H9 (cell line): Measurements from ENCODE around the gene VENTX. TPM values are rescaled to one million over a fixed set of nuclear protein-coding genes. Genes with fewer than 3 reads are reported as not detected.

Experiments used
- DNase-seq: peaks from one replicate; pipeline ENCODE4 v3.0.0-alpha.2; 2017
- H2AFZ ChIP-seq: one replicate; pipeline ENCODE4 v1.6.1; 2013; ENCODE audit warnings: mild to moderate bottlenecking, low read length, control low read depth, moderate library complexity
- H2AK5ac ChIP-seq: 2 replicates; pipeline ENCODE4 v1.6.1; 2013; ENCODE audit warnings: low read length, control low read depth, mixed read lengths; ENCODE audit not compliant: insufficient read length
- H2BK120ac ChIP-seq: one replicate; pipeline ENCODE4 v1.6.1; 2013; ENCODE audit warnings: low read depth, mild to moderate bottlenecking, low read length, control low read depth, inconsistent platforms; ENCODE audit not compliant: poor library complexity, severe bottlenecking
- H2BK12ac ChIP-seq: 2 replicates; pipeline ENCODE4 v1.6.1; 2013; ENCODE audit warnings: low read length, control low read depth, mixed read lengths, low read depth; ENCODE audit not compliant: insufficient read length
- H2BK15ac ChIP-seq: 2 replicates; pipeline ENCODE4 v1.6.1; 2013; ENCODE audit warnings: low read depth, low read length, control low read depth
- H2BK20ac ChIP-seq: one replicate; pipeline ENCODE4 v1.6.1; 2013; ENCODE audit warnings: low read depth, mild to moderate bottlenecking, low read length, control low read depth, inconsistent platforms; ENCODE audit not compliant: poor library complexity, severe bottlenecking
- H2BK5ac ChIP-seq: 2 replicates; pipeline ENCODE4 v1.6.1; 2013; ENCODE audit warnings: low read length, control low read depth, mixed read lengths; ENCODE audit not compliant: insufficient read length
- H3K14ac ChIP-seq: 2 replicates; pipeline ENCODE4 v1.6.1; 2013; ENCODE audit warnings: low read length, control low read depth; ENCODE audit not compliant: insufficient read depth
- H3K18ac ChIP-seq: 2 replicates; pipeline ENCODE4 v1.6.1; 2013; ENCODE audit warnings: low read depth, mild to moderate bottlenecking, mixed read lengths, low read length, control low read depth; ENCODE audit not compliant: insufficient read length
- H3K23ac ChIP-seq: 2 replicates; pipeline ENCODE4 v1.6.1; 2013; ENCODE audit warnings: low read length, control low read depth, mixed read lengths, low read depth; ENCODE audit not compliant: insufficient read length
- H3K23me2 ChIP-seq: 2 replicates; pipeline ENCODE4 v1.6.1; 2013; ENCODE audit warnings: low read depth, mild to moderate bottlenecking, mixed read lengths, low read length, control low read depth; ENCODE audit not compliant: insufficient read length, poor library complexity, severe bottlenecking
- H3K27ac ChIP-seq: 2 replicates; pipeline ENCODE4 v1.5.1; 2013; ENCODE audit warnings: low read length, control low read depth, mixed read lengths, low read depth; ENCODE audit not compliant: insufficient read length
- H3K27me3 ChIP-seq: 2 replicates; pipeline ENCODE4 v1.6.1; 2013; ENCODE audit warnings: low read length, control low read depth, inconsistent platforms; ENCODE audit not compliant: insufficient read depth
- H3K4ac ChIP-seq: 2 replicates; pipeline ENCODE4 v1.6.1; 2013; ENCODE audit warnings: low read depth, mild to moderate bottlenecking, control low read depth, inconsistent platforms, low read length, moderate library complexity
- H3K4me1 ChIP-seq: 2 replicates; pipeline ENCODE4 v1.6.1; 2013; ENCODE audit warnings: low read length, control low read depth, inconsistent platforms; ENCODE audit not compliant: insufficient read depth
- H3K4me2 ChIP-seq: 2 replicates; pipeline ENCODE4 v1.6.1; 2013; ENCODE audit warnings: low read length, control low read depth, mixed read lengths; ENCODE audit not compliant: insufficient read length, insufficient read depth
- H3K56ac ChIP-seq: 2 replicates; pipeline ENCODE4 v1.6.1; 2013; ENCODE audit warnings: low read depth, mild to moderate bottlenecking, mixed read lengths, low read length, control low read depth; ENCODE audit not compliant: insufficient read length
- H3K79me1 ChIP-seq: 2 replicates; pipeline ENCODE4 v1.6.1; 2013; ENCODE audit warnings: low read depth, mild to moderate bottlenecking, moderate library complexity, low read length, control low read depth, inconsistent platforms; ENCODE audit not compliant: insufficient read depth, poor library complexity, severe bottlenecking
- H3K79me2 ChIP-seq: 2 replicates; pipeline ENCODE4 v1.6.1; 2013; ENCODE audit warnings: low read length, control low read depth, inconsistent platforms; ENCODE audit not compliant: insufficient read depth
- H3K9ac ChIP-seq: 2 replicates; pipeline ENCODE4 v1.6.1; 2013; ENCODE audit warnings: low read length, control low read depth, mixed read lengths; ENCODE audit not compliant: insufficient read length; ENCODE audit errors: extremely low read depth
- H3K9me3 ChIP-seq: one replicate; pipeline ENCODE4 v1.6.1; 2013; ENCODE audit warnings: low read depth, low read length, inconsistent platforms; ENCODE audit not compliant: control insufficient read depth
- H3T11ph ChIP-seq: one replicate; pipeline ENCODE4 v1.6.1; 2013; ENCODE audit warnings: mild to moderate bottlenecking, low read length, control low read depth, inconsistent platforms
- H4K20me1 ChIP-seq: one replicate; pipeline ENCODE4 v1.6.1; 2013; ENCODE audit not compliant: control insufficient read depth, insufficient read length, insufficient read depth
- H4K5ac ChIP-seq: 2 replicates; pipeline ENCODE4 v1.6.1; 2013; ENCODE audit warnings: low read depth, mild to moderate bottlenecking, mixed read lengths, low read length, control low read depth; ENCODE audit not compliant: insufficient read length
- H4K8ac ChIP-seq: replicated peaks from 2 replicates; pipeline ENCODE4 v1.6.1; 2013; ENCODE audit warnings: low read length, control low read depth, mixed read lengths, low read depth; ENCODE audit not compliant: insufficient read length
- H4K91ac ChIP-seq: 2 replicates; pipeline ENCODE4 v1.6.1; 2013; ENCODE audit warnings: low read depth, mild to moderate bottlenecking, moderate library complexity, mixed read lengths, low read length, control low read depth; ENCODE audit not compliant: insufficient read length
- H3K27ac Mint-ChIP-seq, 3 experiments: 2 replicates in 2 of 3; 3 replicates in 1 of 3; pipeline ENCODE4 v1.8.0; 2020 to 2021; ENCODE audit warnings: mixed read lengths in 3 of 3, mild to moderate bottlenecking in 1 of 3, moderate library complexity in 1 of 3
- H3K27me3 Mint-ChIP-seq: 2 replicates; pipeline ENCODE4 v1.8.0; 2021; ENCODE audit warnings: low read depth, mild to moderate bottlenecking, moderate library complexity, mixed read lengths
- H3K36me3 Mint-ChIP-seq, 3 experiments: 2 replicates in 2 of 3; 3 replicates in 1 of 3; pipeline ENCODE4 v1.8.0; 2020 to 2021; ENCODE audit warnings: low read depth in 3 of 3, mixed read lengths in 3 of 3; ENCODE audit not compliant: insufficient read depth in 1 of 3
- H3K4me1 Mint-ChIP-seq, 2 experiments: 2 replicates each; pipeline ENCODE4 v1.8.0; 2020; ENCODE audit warnings: mixed read lengths in 2 of 2
- H3K4me3 Mint-ChIP-seq, 2 experiments: 2 replicates in 1 of 2; 3 replicates in 1 of 2; pipeline ENCODE4 v1.8.0; 2020 to 2021; ENCODE audit warnings: mild to moderate bottlenecking in 2 of 2, mixed read lengths in 2 of 2, moderate library complexity in 1 of 2
- H3K9me3 Mint-ChIP-seq, 2 experiments: 2 replicates in 1 of 2; 3 replicates in 1 of 2; pipeline ENCODE4 v1.8.0; 2020; ENCODE audit warnings: mild to moderate bottlenecking in 2 of 2, mixed read lengths in 2 of 2, moderate library complexity in 1 of 2
- WGBS: extraction: QIAGEN DNeasy Blood & Tissue Kit; methylation state at CpG from one replicate; pipeline ENCODE4 v1.1.7; 2013; ENCODE audit warnings: missing lambda C conversion rate, low lambda C conversion rate, mixed read lengths; ENCODE audit not compliant: insufficient read length; ENCODE audit errors: extremely low coverage; 5-methylcytosine and 5-hydroxymethylcytosine counted together
- total RNA-seq: library from RNA; stranded (reverse); gene quantifications from 2 replicates; pipeline ENCODE4 v1.2.1, GENCODE V29; 2021
- TF ChIP-seq, protein P1 (sequence below): fragments of 200-600 bp; sonication (generic); conservative IDR thresholded peaks from 3 replicates; pipeline ENCODE4 v1.8.0; 2021; ENCODE audit warnings: antibody characterized with exemption, mild to moderate bottlenecking

Gene VENTX
- total RNA-seq, 1 experiment from 2014 or later: 10.9 TPM

DNA sequence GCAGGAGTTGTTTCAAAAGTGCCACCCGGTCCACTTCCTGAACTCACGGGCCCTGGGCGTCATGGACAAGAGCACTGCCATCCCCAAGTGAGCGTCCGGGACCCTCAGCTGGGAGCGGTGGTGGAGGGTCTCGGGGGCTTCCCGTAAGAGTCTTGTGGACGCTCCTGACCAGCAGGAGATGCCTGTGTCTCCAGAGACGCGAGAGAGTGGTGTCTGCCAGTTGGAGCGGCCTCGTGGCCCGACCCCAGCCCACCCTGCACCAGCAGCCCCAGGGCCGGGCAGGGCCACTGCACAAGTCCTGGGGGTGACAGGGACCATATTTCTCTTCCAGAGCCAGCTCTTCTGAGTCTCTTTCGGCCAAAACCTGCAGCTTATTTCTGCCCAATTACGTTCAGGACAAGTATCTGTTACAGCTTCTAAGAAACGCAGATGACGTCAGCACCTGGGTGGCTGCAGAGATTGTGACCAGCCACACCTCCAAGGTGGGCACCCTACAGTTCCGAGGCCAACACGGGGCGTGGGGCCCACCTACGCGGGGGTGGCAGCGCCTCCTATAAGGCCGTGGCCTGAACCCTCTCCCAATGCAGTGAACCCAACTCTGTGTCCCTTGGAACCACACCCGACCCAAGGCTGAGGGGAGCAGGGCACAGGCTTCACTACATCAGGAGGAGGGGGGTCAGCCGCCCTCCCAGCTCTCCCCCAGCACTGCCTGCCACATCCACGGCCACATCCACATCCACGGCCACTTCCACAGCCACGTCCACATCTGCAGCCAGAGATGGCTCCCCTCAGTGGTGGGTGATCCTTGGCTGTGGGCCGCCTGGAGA lies 23.8 kb upstream of the VENTX start:
- no peak overlapping the region for H3K4me3 Mint-ChIP-seq
- no peak for DNase-seq
- H3K27ac Mint-ChIP-seq: no peak overlapping the region

More for the DNA sequence above, 23.8 kb upstream of the VENTX start:
- Histone ChIP-seq H3K27me3 (no peaks in the 10 kb centered on the region), H4K8ac (no peak overlapping the region), H3K4ac (no peak overlapping the region), H2BK12ac (no peak overlapping the region), H3K27ac (no peak overlapping the region), H3K56ac (no peak overlapping the region), H2BK15ac (no peak overlapping the region), H3K23me2 (no peaks in the 10 kb centered on the region), H4K5ac (no peak overlapping the region), H2BK120ac (no peak overlapping the region), H3K79me2 (no peaks in the 10 kb centered on the region), H4K91ac (no peak overlapping the region), H2AK5ac (no peak overlapping the region), H2AFZ (no peak overlapping the region), H3K23ac (no peak overlapping the region), H3K14ac (no peak overlapping the region), H3K4me2 (no peak overlapping the region), H3K18ac (no peak overlapping the region), H3K4me1 (no peaks in the 10 kb centered on the region), H3K79me1 (no peaks in the 10 kb centered on the region), H4K20me1 (no peaks in the 10 kb centered on the region), H2BK5ac (no peak overlapping the region), H3K9ac (no peak overlapping the region), H2BK20ac (no peak overlapping the region), H3T11ph (no peak overlapping the region), H3K9me3 (no peaks in the 10 kb centered on the region)
- H3K27me3 Mint-ChIP-seq: peaks cover 3% of the 10 kb centered on the region
- WGBS: no CpG with 5 or more reads among the region's 32 CpGs
- H3K4me1 Mint-ChIP-seq: peaks cover 7 to 10% of the 10 kb centered on the region in 2 experiments
- H3K9me3 Mint-ChIP-seq: peaks cover 2 to 5% of the 10 kb centered on the region in 2 experiments; a peak in 2 of 5 replicates
- TF ChIP-seq, protein P1, sequence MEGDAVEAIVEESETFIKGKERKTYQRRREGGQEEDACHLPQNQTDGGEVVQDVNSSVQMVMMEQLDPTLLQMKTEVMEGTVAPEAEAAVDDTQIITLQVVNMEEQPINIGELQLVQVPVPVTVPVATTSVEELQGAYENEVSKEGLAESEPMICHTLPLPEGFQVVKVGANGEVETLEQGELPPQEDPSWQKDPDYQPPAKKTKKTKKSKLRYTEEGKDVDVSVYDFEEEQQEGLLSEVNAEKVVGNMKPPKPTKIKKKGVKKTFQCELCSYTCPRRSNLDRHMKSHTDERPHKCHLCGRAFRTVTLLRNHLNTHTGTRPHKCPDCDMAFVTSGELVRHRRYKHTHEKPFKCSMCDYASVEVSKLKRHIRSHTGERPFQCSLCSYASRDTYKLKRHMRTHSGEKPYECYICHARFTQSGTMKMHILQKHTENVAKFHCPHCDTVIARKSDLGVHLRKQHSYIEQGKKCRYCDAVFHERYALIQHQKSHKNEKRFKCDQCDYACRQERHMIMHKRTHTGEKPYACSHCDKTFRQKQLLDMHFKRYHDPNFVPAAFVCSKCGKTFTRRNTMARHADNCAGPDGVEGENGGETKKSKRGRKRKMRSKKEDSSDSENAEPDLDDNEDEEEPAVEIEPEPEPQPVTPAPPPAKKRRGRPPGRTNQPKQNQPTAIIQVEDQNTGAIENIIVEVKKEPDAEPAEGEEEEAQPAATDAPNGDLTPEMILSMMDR: no peak
- peaks cover 2 to 20% (median 12%) of the 10 kb centered on the region in 3 experiments; a peak in 5 of 7 replicates for H3K36me3 Mint-ChIP-seq
